Fibroblast of lung (primary cell): Measurements from ENCODE around the gene MAMDC4. TPM values are rescaled to one million over a fixed set of nuclear protein-coding genes. Genes with fewer than 3 reads are reported as not detected.

ENCODE experiments used
- DNase-seq, 2 donors: peaks; one replicate each; pipeline versions ENCODE4 v3.0.0 to v3.0.0-alpha.2; 2010; ENCODE audit warnings: low read depth in 2 of 2
- H2AFZ ChIP-seq: 2 replicates; pipeline ENCODE4 v1.5.1; 2012; ENCODE audit warnings: low read length, control low read depth, inconsistent platforms
- H3K27ac ChIP-seq: 2 replicates; pipeline ENCODE4 v1.5.1; 2011; ENCODE audit warnings: low read length, control low read depth; ENCODE audit not compliant: insufficient read depth
- H3K27me3 ChIP-seq: 2 replicates; pipeline ENCODE4 v1.5.1; 2011; ENCODE audit warnings: mild to moderate bottlenecking, low read length; ENCODE audit not compliant: control insufficient read depth, insufficient read depth
- H3K36me3 ChIP-seq: 2 replicates; pipeline ENCODE4 v1.5.1; 2011; ENCODE audit warnings: low read length; ENCODE audit not compliant: control insufficient read depth, insufficient read depth
- H3K4me1 ChIP-seq: 2 replicates; pipeline ENCODE4 v1.5.1; 2011; ENCODE audit warnings: low read length; ENCODE audit not compliant: control insufficient read depth, insufficient read depth; ENCODE audit errors: extremely low read depth
- H3K4me2 ChIP-seq: 2 replicates; pipeline ENCODE4 v1.5.1; 2011; ENCODE audit warnings: low read length, control low read depth; ENCODE audit not compliant: insufficient read depth; ENCODE audit errors: extremely low read depth
- H3K4me3 ChIP-seq, 4 experiments: fragments of 200-600 bp in 1 of 4; sonication (generic) in 1 of 4; replicated peaks in 1 of 4; 2 replicates each; pipeline ENCODE4 v1.5.1; 2011 to 2016; ENCODE audit warnings: low read length in 4 of 4, low read depth in 3 of 4, mild to moderate bottlenecking in 3 of 4, control low read depth in 2 of 4, inconsistent platforms in 1 of 4, mixed read lengths in 1 of 4; ENCODE audit not compliant: insufficient read depth in 1 of 4; ENCODE audit errors: control extremely low read depth in 1 of 4
- H3K79me2 ChIP-seq: 2 replicates; pipeline ENCODE4 v1.5.1; 2012; ENCODE audit warnings: mild to moderate bottlenecking, low read length, inconsistent platforms; ENCODE audit not compliant: control insufficient read depth, insufficient read depth
- H3K9ac ChIP-seq: 2 replicates; pipeline ENCODE4 v1.5.1; 2011; ENCODE audit warnings: mild to moderate bottlenecking, low read length, control low read depth; ENCODE audit not compliant: insufficient read depth
- H3K9me3 ChIP-seq: 2 replicates; pipeline ENCODE4 v1.5.1; 2012; ENCODE audit warnings: low read depth, low read length; ENCODE audit not compliant: control insufficient read depth, insufficient read depth
- H4K20me1 ChIP-seq: 2 replicates; pipeline ENCODE4 v1.5.1; 2011; ENCODE audit warnings: low read length; ENCODE audit not compliant: control insufficient read depth, insufficient read depth; ENCODE audit errors: extremely low read depth
- CTCF ChIP-seq, 2 donors: IDR thresholded peaks in 1 of 2; conservative IDR thresholded peaks in 1 of 2; 1 replicate in 1 of 2; 2 replicates in 1 of 2; pipeline ENCODE4 v1.5.1; 2011 to 2012; ENCODE audit warnings: low read length in 2 of 2, control low read depth in 1 of 2, inconsistent platforms in 1 of 2, low read depth in 1 of 2, mild to moderate bottlenecking in 1 of 2
- EZH2 ChIP-seq: IDR thresholded peaks from 2 replicates; pipeline ENCODE4 v1.5.1; 2012; ENCODE audit warnings: low read length, control low read depth, mild to moderate bottlenecking; ENCODE audit errors: missing control alignments
- polyA plus RNA-seq, 2 donors: library from polyadenylated mRNA; depleted of rRNA in 1 of 2; stranded (reverse) in 1 of 2; unstranded in 1 of 2; fragments of >200 nt; gene quantifications; 2 replicates each; pipeline ENCODE4 v1.2.1, GENCODE V29; 2011 to 2012; ENCODE audit warnings: missing spikeins in 1 of 2
- total RNA-seq: library from RNA; depleted of rRNA; stranded (reverse); fragments of >200 nt; gene quantifications from 2 replicates; pipeline ENCODE4 v1.2.1, GENCODE V29; 2014

MAMDC4 gene
- total and polyA plus RNA-seq, 2 donors (not counting 1 experiment from before 2014, with no cell fraction given): 0.37 to 4.6 TPM

- Histone ChIP-seq H3K4me2 (no peak overlapping the region), H4K20me1 (no peaks in the 10 kb centered on the region), H3K27me3 (no peaks in the 10 kb centered on the region), H3K36me3 (peaks cover 25% of the 10 kb centered on the region), H3K9ac (no peak overlapping the region), H3K4me1 (peaks cover 7% of the 10 kb centered on the region), H3K9me3 (no peaks in the 10 kb centered on the region), H3K79me2 (peaks cover 18% of the 10 kb centered on the region), H2AFZ (no peak overlapping the region), H3K4me3 (no peak overlapping the region), H3K27ac (no peak overlapping the region)
- DNase-seq: no peak
- no peak for TF ChIP-seq CTCF (conservative IDR thresholded peaks at IDR 0.05 in 1 of 2, IDR thresholded peaks at IDR 0.05 in 1 of 2; ENCODE audit: low read depth in 1 of 2, low read length in 2 of 2)
- TF ChIP-seq EZH2: no peak
Observed at GRCh38 chr9:136861874-136862457, 9.8 kb downstream of the MAMDC4 start.

GRCh38 chr9:136862849-136863622 is 10.9 kb downstream of the MAMDC4 start:
- no peaks in the 10 kb centered on the region for H3K9me3 ChIP-seq
- no peak overlapping the region for H3K4me2 ChIP-seq
- no peaks in the 10 kb centered on the region for H4K20me1 ChIP-seq
- peaks cover 7% of the 10 kb centered on the region for H3K4me1 ChIP-seq
- peaks cover 18% of the 10 kb centered on the region for H3K79me2 ChIP-seq
- peaks cover 25% of the 10 kb centered on the region for H3K36me3 ChIP-seq
- DNase-seq: no peak
- H3K27ac ChIP-seq: no peak overlapping the region
- no peaks in the 10 kb centered on the region for H3K27me3 ChIP-seq
- H2AFZ ChIP-seq: no peak overlapping the region
- no peak for TF ChIP-seq CTCF (conservative IDR thresholded peaks at IDR 0.05 in 1 of 2, IDR thresholded peaks at IDR 0.05 in 1 of 2; ENCODE audit: low read depth in 1 of 2, low read length in 2 of 2)
- no peak for TF ChIP-seq EZH2
- H3K9ac ChIP-seq: no peak overlapping the region
- no peak overlapping the region for H3K4me3 ChIP-seq

- H3K4me3 ChIP-seq: no peak overlapping the region
- peaks cover 18% of the 10 kb centered on the region for H3K79me2 ChIP-seq
- peaks cover 7% of the 10 kb centered on the region for H3K4me1 ChIP-seq
- no peak overlapping the region for H3K27ac ChIP-seq
- TF ChIP-seq CTCF (conservative IDR thresholded peaks at IDR 0.05 in 1 of 2, IDR thresholded peaks at IDR 0.05 in 1 of 2; ENCODE audit: low read depth in 1 of 2, low read length in 2 of 2): no peak
- TF ChIP-seq EZH2: no peak
- H3K4me2 ChIP-seq: no peak overlapping the region
- no peak overlapping the region for H3K9ac ChIP-seq
- H3K36me3 ChIP-seq: peaks cover 23% of the 10 kb centered on the region
- no peaks in the 10 kb centered on the region for H3K27me3 ChIP-seq
- no peak for DNase-seq
- no peaks in the 10 kb centered on the region for H3K9me3 ChIP-seq
- H2AFZ ChIP-seq: no peak overlapping the region
- H4K20me1 ChIP-seq: no peaks in the 10 kb centered on the region
Observed at GRCh38 chr9:136863623-136864273, 11.6 kb downstream of the MAMDC4 start.
